ENCODE data around the gene DEPP1.

DNA sequence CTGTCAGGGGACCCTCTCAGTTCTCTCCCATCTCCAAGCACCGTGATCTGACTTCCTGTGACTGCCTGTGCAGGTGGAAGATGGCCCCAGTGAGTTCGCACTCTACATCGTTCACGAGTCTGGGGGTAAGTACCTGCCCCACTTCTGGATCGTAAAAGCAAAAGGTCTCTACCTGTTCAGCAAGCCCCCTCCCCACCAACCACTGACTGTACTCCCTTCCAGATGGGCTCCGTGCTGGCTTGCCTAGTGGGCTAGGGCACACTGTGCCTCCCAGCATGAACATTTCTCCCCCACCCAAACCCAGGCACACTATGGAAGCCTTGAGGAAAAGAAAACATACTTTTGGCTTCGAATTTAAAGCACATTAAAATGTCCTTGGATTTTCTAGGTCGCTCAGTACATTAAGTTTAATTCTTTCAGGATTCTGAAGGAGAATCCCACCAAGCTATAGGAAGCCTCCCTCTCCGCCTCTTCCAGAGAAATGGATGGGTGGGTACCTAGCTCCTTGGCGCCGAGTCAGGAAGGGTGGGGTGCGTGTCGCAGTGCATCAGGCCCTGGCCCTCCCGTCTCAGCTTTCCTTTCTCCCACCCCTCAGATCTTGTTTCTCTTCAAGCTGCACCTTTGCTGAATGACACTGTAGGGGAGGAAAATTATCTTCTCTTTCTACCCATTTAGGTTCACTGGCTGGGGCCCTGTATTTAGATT is 11.1 kb upstream of the DEPP1 start:
- TF ChIP-seq, protein P1, sequence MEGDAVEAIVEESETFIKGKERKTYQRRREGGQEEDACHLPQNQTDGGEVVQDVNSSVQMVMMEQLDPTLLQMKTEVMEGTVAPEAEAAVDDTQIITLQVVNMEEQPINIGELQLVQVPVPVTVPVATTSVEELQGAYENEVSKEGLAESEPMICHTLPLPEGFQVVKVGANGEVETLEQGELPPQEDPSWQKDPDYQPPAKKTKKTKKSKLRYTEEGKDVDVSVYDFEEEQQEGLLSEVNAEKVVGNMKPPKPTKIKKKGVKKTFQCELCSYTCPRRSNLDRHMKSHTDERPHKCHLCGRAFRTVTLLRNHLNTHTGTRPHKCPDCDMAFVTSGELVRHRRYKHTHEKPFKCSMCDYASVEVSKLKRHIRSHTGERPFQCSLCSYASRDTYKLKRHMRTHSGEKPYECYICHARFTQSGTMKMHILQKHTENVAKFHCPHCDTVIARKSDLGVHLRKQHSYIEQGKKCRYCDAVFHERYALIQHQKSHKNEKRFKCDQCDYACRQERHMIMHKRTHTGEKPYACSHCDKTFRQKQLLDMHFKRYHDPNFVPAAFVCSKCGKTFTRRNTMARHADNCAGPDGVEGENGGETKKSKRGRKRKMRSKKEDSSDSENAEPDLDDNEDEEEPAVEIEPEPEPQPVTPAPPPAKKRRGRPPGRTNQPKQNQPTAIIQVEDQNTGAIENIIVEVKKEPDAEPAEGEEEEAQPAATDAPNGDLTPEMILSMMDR (conservative IDR thresholded peaks at IDR 0.05; ENCODE audit: low read depth, low read length) = no peak
- no peak for TF ChIP-seq EZH2 (IDR thresholded peaks at IDR 0.05; ENCODE audit: borderline replicate concordance, low read depth, low read length, poor library complexity, severe bottlenecking)

All from A673 (cell line).